Heart left ventricle (tissue), 16 donors: ENCODE data around the gene COL27A1. TPM values are rescaled to one million over a fixed set of nuclear protein-coding genes. Genes with fewer than 3 reads are reported as not detected.

Source experiments
- ATAC-seq, 4 donors: fragments of 200-7000 bp; cut with Tn5 transposase; one replicate each; pipeline ENCODE4 v1.9.1; 2020 to 2022; ENCODE audit warnings: moderate library complexity in 4 of 4, mild to moderate bottlenecking in 3 of 4, moderate number of reproducible peaks in 1 of 4
- DNase-seq, 5 donors: peaks; one replicate each; pipeline ENCODE4 v3.0.0-alpha.2; 2020
- H3K27ac ChIP-seq, 12 donors: fragments of 200-600 bp; sonication (generic) in 4 of 12; one replicate each; pipeline versions ENCODE4 v1.5.0 to v1.8.0; 2016 to 2022; ENCODE audit warnings: mild to moderate bottlenecking in 2 of 12
- H3K27me3 ChIP-seq, 9 donors: fragments of 200-600 bp; sonication (generic) in 2 of 9; one replicate each; pipeline versions ENCODE4 v1.5.1 to v1.8.0; 2016 to 2022; ENCODE audit warnings: mild to moderate bottlenecking in 3 of 9
- H3K36me3 ChIP-seq, 9 donors: fragments of 200-600 bp; sonication (generic) in 2 of 9; one replicate each; pipeline versions ENCODE4 v1.5.0 to v1.8.0; 2018 to 2022; ENCODE audit warnings: mild to moderate bottlenecking in 2 of 9
- H3K4me1 ChIP-seq, 12 donors: fragments of 200-600 bp; sonication (generic) in 4 of 12; one replicate each; pipeline versions ENCODE4 v1.5.0 to v1.8.0; 2016 to 2022; ENCODE audit warnings: mild to moderate bottlenecking in 3 of 12
- H3K4me3 ChIP-seq, 12 donors: fragments of 200-600 bp; sonication (generic) in 4 of 12; one replicate each; pipeline versions ENCODE4 v1.5.0 to v1.8.0; 2017 to 2022; ENCODE audit warnings: mild to moderate bottlenecking in 9 of 12, moderate library complexity in 4 of 12
- H3K9me3 ChIP-seq, 12 donors: fragments of 200-600 bp; sonication (generic) in 4 of 12; one replicate each; pipeline versions ENCODE4 v1.5.0 to v1.8.0; 2016 to 2022; ENCODE audit warnings: mild to moderate bottlenecking in 1 of 12
- POLR2A ChIP-seq, 2 donors: fragments of 450-650 bp; IDR thresholded peaks; one replicate each; pipeline ENCODE4 v1.6.1; 2017; ENCODE audit warnings: antibody characterized with exemption in 2 of 2, mild to moderate bottlenecking in 2 of 2, moderate library complexity in 2 of 2
- WGBS, 4 donors: extraction: QIAGEN DNeasy Blood & Tissue Kit in 2 of 4; methylation state at CpG; one replicate each; pipeline versions ENCODE4 v1.1.5 to v1.1.7; 2013 to 2018; 5-methylcytosine and 5-hydroxymethylcytosine counted together
- intact Hi-C, 10 donors: fragments of 100-400 bp; cut with DNase I; formaldehyde crosslinking; loops; one replicate each; pipeline versions ENCODE4 v1.11.1 to v1.14.2; 2022
- polyA plus RNA-seq, 2 donors: library from polyadenylated mRNA; stranded (reverse); fragments of 200-250 nt; gene quantifications; one replicate each; pipeline ENCODE4 v1.2.3, GENCODE V29; 2013
- total RNA-seq, 9 donors: library from RNA; depleted of rRNA in 2 of 9; stranded (reverse); fragments of >200 nt in 2 of 9; fragmentation: NEBNext Ultra II Directional in 3 of 9; extraction: Animal tissue kit (Norgen Biotek cat#: 25700) in 3 of 9; gene quantifications; one replicate each; pipeline versions ENCODE4 v1.1.0 to v1.2.4, GENCODE V29; 2016 to 2023
- TF ChIP-seq, protein P1 (sequence below), 12 donors: fragments of 200-600 bp; sonication (generic) in 4 of 12; IDR thresholded peaks; one replicate each; pipeline versions ENCODE4 v1.5.0 to v1.8.0; 2018 to 2022; ENCODE audit warnings: antibody characterized with exemption in 12 of 12, mild to moderate bottlenecking in 5 of 12
- donor health status: ischemic (EF 13 %, LVEDD 7.1; RV severe dilation, severe dysfunction).
- donor health status: healthy with polysubstance abuse.
- donor health status: DM: no; HTN: yes; CAD: no.
- donor health status: DM: no; HTN: no; CAD: no.
- donor health status: ischemic (EF 25% LVEDD 6.9; RV normal size, moderate dysfunction).
- donor health status: ischemic (EF 25% LVEDD 5.7; RV mildly dilated, moderate dysfunction).
- donor health status: healthy.
- donor health status: DM: yes; HTN: yes; CAD: no.
- donor health status: ischemic (EF 35%, LVEDD 5.7; RV mildly dilated, moderate dysfunction).
- donor health status: nonischemic (EF 11% LVEDD 7.7; RV severe dilation, severe dysfunction).
- donor health status: DM: yes; HTN: yes; CAD: no.
- donor health status: PGD.
- donor health status: ischemic (EF 29% LVEDD 5.4; RV normal size, mild dysfunction).
- donor health status: nonischemic (EF 23%, LVEDD 6.1; RV moderate dilation, normal function).

COL27A1 gene
- total and polyA plus RNA-seq, 11 donors, result 2.3 to 14.2 (median 5.2) TPM

DNA sequence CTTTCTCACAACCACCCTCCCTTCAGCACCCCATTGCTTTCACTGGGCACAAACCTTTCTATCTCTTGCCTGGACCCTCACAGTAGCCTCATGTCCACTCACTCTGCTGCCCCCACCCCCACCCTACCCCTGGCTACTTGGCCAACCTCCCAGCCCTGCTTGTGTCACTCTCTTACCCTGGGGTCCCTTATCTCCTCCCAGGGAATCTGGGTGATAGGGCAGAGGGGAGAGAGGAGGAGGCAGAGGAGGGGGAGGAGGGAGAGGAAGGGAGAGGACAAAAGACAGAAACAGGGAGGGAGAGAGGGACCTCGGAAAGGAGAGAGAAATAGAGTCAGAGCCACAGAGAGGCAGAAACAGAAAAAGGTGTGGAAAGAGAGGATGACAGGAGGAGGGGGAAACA is 31.2 kb upstream of the COL27A1 start:
- 10 to 25% (median 16%) methylated on average over 1 of the region's 1 CpG for WGBS, 4 donors
- peak; percentile 23 to 85 (median 44) for ATAC-seq

DNA sequence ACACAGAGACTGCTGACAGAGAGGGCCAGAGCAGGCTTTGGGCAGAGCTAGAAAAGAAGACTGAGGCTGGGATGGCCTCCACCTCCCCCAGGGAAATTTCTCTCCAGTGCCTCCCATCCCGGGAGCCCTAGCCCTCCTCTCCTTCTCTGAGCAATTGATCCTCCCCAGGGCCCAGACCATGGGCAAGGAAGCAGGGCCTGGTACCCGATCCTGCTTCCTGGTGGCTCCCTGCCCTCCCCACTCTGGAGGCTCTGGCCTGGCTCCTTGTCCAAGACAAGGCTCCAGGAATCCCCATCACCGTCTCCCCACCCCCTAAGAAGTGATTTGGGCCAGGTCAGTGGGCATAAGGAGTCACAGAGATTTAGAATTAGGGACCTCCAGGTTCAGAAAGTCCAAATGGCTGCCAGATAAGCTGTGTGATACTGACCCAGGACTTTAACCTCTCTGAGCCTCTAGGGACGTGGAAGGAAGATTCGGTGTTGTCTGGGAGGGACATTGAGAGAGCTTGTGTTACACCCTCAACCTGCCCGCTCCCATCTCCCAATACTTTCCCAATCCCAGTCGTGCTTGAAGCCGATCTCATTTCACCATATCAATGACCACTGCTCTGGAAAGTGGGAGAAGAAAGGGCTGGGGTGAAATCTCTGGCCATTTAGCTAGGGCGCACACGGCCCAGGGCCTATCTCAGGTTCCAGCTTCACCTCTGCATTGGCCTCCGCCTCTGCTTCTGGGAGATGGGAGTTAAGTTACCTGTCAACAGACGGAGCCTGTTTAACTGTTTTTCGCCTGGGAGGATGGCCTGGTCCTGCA is 30.5 kb upstream of the COL27A1 start:
- Histone ChIP-seq H3K4me3 (no peak overlapping the region), H3K27ac (no peak overlapping the region), H3K9me3 (peaks cover 0 to 11% (median 0%) of the 10 kb centered on the region in 12 donors), H3K4me1 (peaks cover 0 to 15% (median 0%) of the 10 kb centered on the region in 12 donors), H3K27me3 (no peaks in the 10 kb centered on the region), H3K36me3 (no peaks in the 10 kb centered on the region)
- 83 to 89% (median 85%) methylated on average over 12 to 13 of the region's 13 CpGs for WGBS, 4 donors
- intact Hi-C loops, result no loop called here
- ATAC-seq, result no peak
- DNase-seq, result no peak
- TF ChIP-seq, protein P1, sequence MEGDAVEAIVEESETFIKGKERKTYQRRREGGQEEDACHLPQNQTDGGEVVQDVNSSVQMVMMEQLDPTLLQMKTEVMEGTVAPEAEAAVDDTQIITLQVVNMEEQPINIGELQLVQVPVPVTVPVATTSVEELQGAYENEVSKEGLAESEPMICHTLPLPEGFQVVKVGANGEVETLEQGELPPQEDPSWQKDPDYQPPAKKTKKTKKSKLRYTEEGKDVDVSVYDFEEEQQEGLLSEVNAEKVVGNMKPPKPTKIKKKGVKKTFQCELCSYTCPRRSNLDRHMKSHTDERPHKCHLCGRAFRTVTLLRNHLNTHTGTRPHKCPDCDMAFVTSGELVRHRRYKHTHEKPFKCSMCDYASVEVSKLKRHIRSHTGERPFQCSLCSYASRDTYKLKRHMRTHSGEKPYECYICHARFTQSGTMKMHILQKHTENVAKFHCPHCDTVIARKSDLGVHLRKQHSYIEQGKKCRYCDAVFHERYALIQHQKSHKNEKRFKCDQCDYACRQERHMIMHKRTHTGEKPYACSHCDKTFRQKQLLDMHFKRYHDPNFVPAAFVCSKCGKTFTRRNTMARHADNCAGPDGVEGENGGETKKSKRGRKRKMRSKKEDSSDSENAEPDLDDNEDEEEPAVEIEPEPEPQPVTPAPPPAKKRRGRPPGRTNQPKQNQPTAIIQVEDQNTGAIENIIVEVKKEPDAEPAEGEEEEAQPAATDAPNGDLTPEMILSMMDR (IDR thresholded peaks at IDR 0.05), result no peak
- TF ChIP-seq POLR2A (IDR thresholded peaks at IDR 0.05), result no peak

More for the DNA sequence above, 31.2 kb upstream of the COL27A1 start:
- intact Hi-C loops, result no loop called here
- peaks cover 0 to 2% (median 0%) of the 10 kb centered on the region in 9 donors for H3K27me3 ChIP-seq
- peaks cover 0 to 11% (median 0%) of the 10 kb centered on the region in 12 donors for H3K9me3 ChIP-seq
- H3K4me1 ChIP-seq, result peaks cover 0 to 14% (median 0%) of the 10 kb centered on the region in 12 donors
- no peak for DNase-seq
- H3K4me3 ChIP-seq, result no peak overlapping the region
- no peak overlapping the region for H3K27ac ChIP-seq
- H3K36me3 ChIP-seq, result no peaks in the 10 kb centered on the region
- TF ChIP-seq, protein P1 (IDR thresholded peaks at IDR 0.05), result no peak
- no peak for TF ChIP-seq POLR2A (IDR thresholded peaks at IDR 0.05)

DNA sequence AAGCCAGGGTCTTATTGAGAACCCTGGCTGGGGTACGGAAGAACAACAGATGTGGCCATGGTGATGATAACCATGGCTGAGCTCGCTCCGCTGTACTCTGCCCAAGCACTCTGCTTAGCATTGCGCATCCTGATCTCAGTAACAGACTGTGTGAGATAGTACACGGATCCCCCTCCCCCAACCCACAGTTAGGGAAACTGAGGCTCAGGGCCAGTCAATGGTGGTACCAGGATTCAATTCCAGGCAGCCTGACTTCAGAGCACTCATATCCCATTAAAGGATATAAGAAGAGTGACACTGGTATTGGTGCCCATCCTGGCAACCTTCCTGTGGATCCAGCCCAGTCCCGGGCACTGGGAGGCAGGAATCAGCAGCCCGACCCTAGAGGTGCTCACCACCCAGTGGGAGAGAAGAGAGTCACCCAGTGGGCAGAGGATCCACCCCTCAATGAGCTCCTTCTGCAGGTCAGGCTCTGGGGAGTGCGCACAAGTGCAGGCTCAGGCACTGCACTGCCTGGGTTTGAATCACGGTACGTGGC is 29.8 kb upstream of the COL27A1 start:
- H3K27me3 ChIP-seq, result no peaks in the 10 kb centered on the region
- TF ChIP-seq, protein P1 (IDR thresholded peaks at IDR 0.05), result no peak
- TF ChIP-seq POLR2A (IDR thresholded peaks at IDR 0.05), result no peak
- peaks cover 0 to 11% (median 0%) of the 10 kb centered on the region in 12 donors for H3K9me3 ChIP-seq
- WGBS, 4 donors, result 72 to 96% (median 87%) methylated on average over 4 to 10 of the region's 10 CpGs
- no peaks in the 10 kb centered on the region for H3K36me3 ChIP-seq
- H3K27ac ChIP-seq, result no peak overlapping the region
- ATAC-seq (no peak), DNase-seq (no peak)
- no peak overlapping the region for H3K4me3 ChIP-seq
- intact Hi-C loops, result no loop called here
- peaks cover 0 to 22% (median 0%) of the 10 kb centered on the region in 12 donors for H3K4me1 ChIP-seq
